HCEC 1CT (cell line): ENCODE data around the gene PTH1R.
"Not testable (repeated sequence)": the region's sequence is repeated elsewhere in the genome, so short reads cannot be mapped to it uniquely, and the experiment has no call there.

ENCODE experiments used
- DNase-seq: peaks from one replicate; pipeline ENCODE4 v3.0.0-alpha.2; 2017

Gene PTH1R

GRCh38 chr3:46901591-46902187 is 24.2 kb downstream of the PTH1R start:
- DNase-seq = no peak

- no peak for DNase-seq
These were observed 24.7 kb downstream of the PTH1R start for GRCh38 chr3:46902188-46902631.

GRCh38 chr3:46903341-46904302 is 26.1 kb downstream of the PTH1R start:
- DNase-seq = peak; percentile 35

GRCh38 chr3:46904303-46905212 is 27.0 kb downstream of the PTH1R start:
- no peak for DNase-seq

- no peak for DNase-seq
These were observed 27.7 kb downstream of the PTH1R start for GRCh38 chr3:46905213-46905560.

GRCh38 chr3:46905661-46906451 is 28.3 kb downstream of the PTH1R start:
- DNase-seq = no peak

GRCh38 chr3:46906471-46907058 is 29.0 kb downstream of the PTH1R start:
- DNase-seq = no peak

GRCh38 chr3:46907271-46907670 is 29.8 kb downstream of the PTH1R start:
- no peak for DNase-seq

GRCh38 chr3:46907960-46908293 is 30.4 kb downstream of the PTH1R start:
- DNase-seq = no peak

GRCh38 chr3:46908294-46908985 is 30.9 kb downstream of the PTH1R start:
- DNase-seq = peak; percentile 18

GRCh38 chr3:46908986-46909534 is 31.5 kb downstream of the PTH1R start:
- DNase-seq = no peak

GRCh38 chr3:46909535-46910161 is 32.1 kb downstream of the PTH1R start:
- DNase-seq = peak; percentile 75

GRCh38 chr3:46910166-46910760 is 32.7 kb downstream of the PTH1R start:
- DNase-seq = no peak

GRCh38 chr3:46910914-46911313 is 33.4 kb downstream of the PTH1R start:
- not testable (repeated sequence) for DNase-seq

GRCh38 chr3:46912986-46913385 is 35.5 kb downstream of the PTH1R start:
- DNase-seq = no peak

GRCh38 chr3:46913644-46914043 is 36.1 kb downstream of the PTH1R start:
- no peak for DNase-seq

GRCh38 chr3:46914849-46915248 is 37.3 kb downstream of the PTH1R start:
- no peak for DNase-seq

GRCh38 chr3:46915297-46915822 is 37.8 kb downstream of the PTH1R start:
- DNase-seq = no peak

- no peak for DNase-seq
These were observed 38.8 kb downstream of the PTH1R start for GRCh38 chr3:46916278-46916677.

GRCh38 chr3:46916799-46917198 is 39.3 kb downstream of the PTH1R start:
- no peak for DNase-seq
